KMS-11 (cell line): Measurements from ENCODE around the gene RPP38.

Experiments used
- H2AFZ ChIP-seq: fragments of 200-600 bp; sonication (generic); 2 replicates; pipeline ENCODE4 v1.6.1; 2016; ENCODE audit warnings: antibody characterized with exemption, mixed run types, low read depth
- H3K27ac ChIP-seq: fragments of 200-600 bp; sonication (generic); 2 replicates; pipeline ENCODE4 v1.6.1; 2016; ENCODE audit warnings: mild to moderate bottlenecking, mixed run types
- H3K27me3 ChIP-seq: fragments of 200-600 bp; sonication (generic); 2 replicates; pipeline ENCODE4 v1.6.1; 2017; ENCODE audit warnings: mild to moderate bottlenecking, low read depth, mixed run types, moderate library complexity; ENCODE audit not compliant: insufficient read depth
- H3K36me3 ChIP-seq: fragments of 200-600 bp; sonication (generic); 2 replicates; pipeline ENCODE4 v1.6.1; 2017; ENCODE audit warnings: mild to moderate bottlenecking, mixed run types; ENCODE audit not compliant: insufficient read depth
- H3K4me1 ChIP-seq: fragments of 200-600 bp; sonication (generic); 2 replicates; pipeline ENCODE4 v1.6.1; 2016; ENCODE audit warnings: mild to moderate bottlenecking, low read depth, mixed run types; ENCODE audit not compliant: poor library complexity, severe bottlenecking
- H3K4me2 ChIP-seq: fragments of 200-600 bp; sonication (generic); 2 replicates; pipeline ENCODE4 v1.7.0; 2016; ENCODE audit warnings: mild to moderate bottlenecking, mixed run types
- H3K4me3 ChIP-seq: fragments of 200-600 bp; sonication (generic); IDR thresholded peaks from 2 replicates; pipeline ENCODE4 v1.6.1; 2017; ENCODE audit warnings: low read depth, low read length, mixed read lengths; ENCODE audit not compliant: insufficient read depth
- H3K79me2 ChIP-seq: fragments of 200-600 bp; sonication (generic); 2 replicates; pipeline ENCODE4 v1.6.1; 2016; ENCODE audit warnings: low read depth, mixed run types; ENCODE audit not compliant: insufficient read depth
- H3K9ac ChIP-seq: fragments of 200-600 bp; sonication (generic); 2 replicates; pipeline ENCODE4 v1.6.1; 2016; ENCODE audit warnings: mild to moderate bottlenecking, mixed run types
- H4K20me1 ChIP-seq: fragments of 200-600 bp; sonication (generic); 2 replicates; pipeline ENCODE4 v1.6.1; 2016; ENCODE audit warnings: mild to moderate bottlenecking, mixed run types; ENCODE audit not compliant: insufficient read depth
- CTCF ChIP-seq: fragments of 200-600 bp; sonication (generic); conservative IDR thresholded peaks from 2 replicates; pipeline ENCODE4 v1.6.1; 2017; ENCODE audit warnings: low read depth, mild to moderate bottlenecking, antibody characterized with exemption, low read length, moderate library complexity, mixed read lengths

The RPP38 gene

GRCh38 chr10:15124190-15124589, 27.0 kb downstream of the RPP38 start:
- H3K27me3 ChIP-seq = no peaks in the 10 kb centered on the region
- H2AFZ ChIP-seq = no peak overlapping the region
- H3K9ac ChIP-seq = no peak overlapping the region
- H3K79me2 ChIP-seq = no peaks in the 10 kb centered on the region
- H4K20me1 ChIP-seq = no peaks in the 10 kb centered on the region
- H3K4me1 ChIP-seq = peaks cover 41% of the 10 kb centered on the region
- H3K27ac ChIP-seq = no peak overlapping the region; the same call in 1 of the 2 replicates
- no peaks in the 10 kb centered on the region for H3K36me3 ChIP-seq
- H3K4me2 ChIP-seq = no peak overlapping the region
- TF ChIP-seq CTCF = no peak
- no peak overlapping the region for H3K4me3 ChIP-seq

- H3K4me2 ChIP-seq = no peak overlapping the region
- no peak overlapping the region for H2AFZ ChIP-seq
- no peaks in the 10 kb centered on the region for H3K36me3 ChIP-seq
- no peak overlapping the region for H3K4me3 ChIP-seq
- H3K9ac ChIP-seq = no peak overlapping the region
- H3K4me1 ChIP-seq = peaks cover 34% of the 10 kb centered on the region
- H3K27ac ChIP-seq = no peak overlapping the region
- no peaks in the 10 kb centered on the region for H3K27me3 ChIP-seq
- H4K20me1 ChIP-seq = no peaks in the 10 kb centered on the region
- TF ChIP-seq CTCF = no peak
- H3K79me2 ChIP-seq = no peaks in the 10 kb centered on the region
Observed at GRCh38 chr10:15124908-15125307, 27.8 kb downstream of the RPP38 start.

- H3K9ac ChIP-seq = no peak overlapping the region
- H3K4me1 ChIP-seq = no peaks in the 10 kb centered on the region
- H3K27ac ChIP-seq = no peak overlapping the region
- no peaks in the 10 kb centered on the region for H4K20me1 ChIP-seq
- H3K79me2 ChIP-seq = no peaks in the 10 kb centered on the region
- H2AFZ ChIP-seq = no peak overlapping the region
- H3K4me3 ChIP-seq = no peak overlapping the region
- H3K27me3 ChIP-seq = no peaks in the 10 kb centered on the region
- TF ChIP-seq CTCF = no peak
- H3K36me3 ChIP-seq = no peaks in the 10 kb centered on the region
- no peak overlapping the region for H3K4me2 ChIP-seq
Observed at GRCh38 chr10:15131330-15131729, 34.2 kb downstream of the RPP38 start.

- no peak overlapping the region for H3K4me3 ChIP-seq
- H3K4me1 ChIP-seq = no peaks in the 10 kb centered on the region
- H3K79me2 ChIP-seq = no peaks in the 10 kb centered on the region
- H3K36me3 ChIP-seq = no peaks in the 10 kb centered on the region
- H3K27me3 ChIP-seq = no peaks in the 10 kb centered on the region
- TF ChIP-seq CTCF = no peak
- no peak overlapping the region for H3K27ac ChIP-seq
- H2AFZ ChIP-seq = no peak overlapping the region
- H3K4me2 ChIP-seq = no peak overlapping the region
- H4K20me1 ChIP-seq = no peaks in the 10 kb centered on the region
- H3K9ac ChIP-seq = no peak overlapping the region
Observed at GRCh38 chr10:15136129-15137035, 39.2 kb downstream of the RPP38 start.
